EL (cell line): Measurements from ENCODE around the gene CBFB.

Experiments used
- DNase-seq: peaks from one replicate; pipeline ENCODE4 v3.0.0-alpha.2; 2016

Gene CBFB

GRCh38 chr16:67043420-67043819 is 14.5 kb downstream of the CBFB start:
- no peak for DNase-seq

GRCh38 chr16:67050796-67051195 is 21.8 kb downstream of the CBFB start:
- DNase-seq, result no peak

DNA sequence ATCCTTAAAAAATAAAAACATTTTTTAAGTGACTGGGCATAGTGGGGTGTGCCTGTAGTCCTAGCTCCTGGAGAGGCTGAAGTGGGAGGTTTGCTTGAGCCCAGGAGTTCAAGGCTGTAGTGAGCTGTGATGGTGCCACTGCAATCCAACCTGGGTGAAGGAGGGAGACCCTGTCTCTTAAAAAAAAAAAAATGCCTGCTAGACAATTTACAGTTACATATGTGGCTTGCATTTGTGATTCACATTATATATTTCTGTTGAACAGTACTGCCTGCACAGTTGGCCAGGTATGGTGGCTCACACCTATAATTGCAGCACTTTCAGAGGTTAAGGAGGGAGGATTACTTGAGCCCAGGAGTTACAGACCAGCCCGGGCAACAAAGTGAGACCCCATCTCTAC is 23.4 kb downstream of the CBFB start:
- no peak for DNase-seq

DNA sequence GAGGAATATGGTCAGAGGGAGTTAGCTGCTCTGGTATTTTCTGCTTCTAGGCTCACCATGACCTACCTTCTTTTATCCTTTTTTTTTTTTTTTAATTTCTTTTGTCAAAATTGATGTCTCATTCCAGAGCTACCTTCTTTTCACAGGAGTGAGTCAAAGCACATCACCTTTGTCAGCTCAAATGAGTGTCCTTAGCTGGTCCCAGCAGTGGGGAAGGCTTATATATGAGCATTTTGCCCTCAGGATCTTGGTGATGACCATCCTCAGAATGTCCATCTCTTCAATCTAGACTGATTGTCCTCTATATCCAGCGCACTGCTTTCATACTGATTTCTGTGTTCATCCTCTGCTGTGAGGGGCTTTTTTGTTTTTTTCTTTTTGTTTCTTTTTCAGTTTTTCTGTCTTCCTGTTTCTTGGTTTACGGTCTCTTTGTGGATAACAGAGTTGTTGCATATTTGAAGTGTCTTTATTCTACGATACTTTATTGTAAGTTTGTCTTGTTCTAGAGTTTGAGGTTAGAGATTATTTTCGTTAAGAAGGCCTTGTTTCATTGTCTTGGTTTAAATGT is 24.9 kb downstream of the CBFB start:
- DNase-seq, result no peak

- no peak for DNase-seq
These were observed 26.0 kb downstream of the CBFB start for GRCh38 chr16:67054901-67055300.

DNA sequence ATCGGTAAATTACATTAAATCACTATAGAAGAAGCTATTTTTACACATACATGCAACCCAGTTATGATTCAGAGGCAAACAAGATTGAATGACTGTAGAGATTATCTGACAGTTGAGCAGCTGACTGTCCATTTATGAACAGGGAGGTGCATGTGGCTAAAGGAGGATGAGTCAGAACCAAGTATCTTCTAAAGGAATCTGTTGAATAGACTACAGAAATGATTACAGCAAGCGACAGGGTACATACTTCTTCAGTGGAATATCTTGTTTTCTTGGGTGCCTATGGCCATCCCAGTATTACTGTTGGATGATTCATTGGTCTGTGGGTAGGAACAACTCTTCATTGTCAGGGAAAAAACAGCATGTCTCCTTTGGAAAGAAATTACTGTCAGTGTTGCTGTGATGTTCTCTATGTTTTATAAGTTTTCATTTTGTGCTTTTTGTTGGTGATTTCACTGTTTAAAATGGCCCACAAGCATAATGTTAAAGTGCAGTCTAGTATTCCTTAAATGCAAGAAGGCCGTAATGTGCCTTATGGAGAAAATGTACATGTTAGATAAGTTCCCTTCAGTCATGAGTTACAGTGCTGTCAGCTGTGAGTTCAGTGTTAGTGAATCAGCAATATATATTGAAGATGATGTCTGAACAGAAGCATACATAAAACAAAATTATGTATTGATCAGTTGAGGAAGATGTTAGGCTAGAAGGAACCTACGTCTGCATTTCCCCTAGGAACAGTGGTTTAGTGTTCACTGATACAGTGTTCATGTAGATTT is 27.0 kb downstream of the CBFB start:
- peak; percentile 95 for DNase-seq

- no peak for DNase-seq
These were observed 34.1 kb downstream of the CBFB start for GRCh38 chr16:67063008-67063407.

DNA sequence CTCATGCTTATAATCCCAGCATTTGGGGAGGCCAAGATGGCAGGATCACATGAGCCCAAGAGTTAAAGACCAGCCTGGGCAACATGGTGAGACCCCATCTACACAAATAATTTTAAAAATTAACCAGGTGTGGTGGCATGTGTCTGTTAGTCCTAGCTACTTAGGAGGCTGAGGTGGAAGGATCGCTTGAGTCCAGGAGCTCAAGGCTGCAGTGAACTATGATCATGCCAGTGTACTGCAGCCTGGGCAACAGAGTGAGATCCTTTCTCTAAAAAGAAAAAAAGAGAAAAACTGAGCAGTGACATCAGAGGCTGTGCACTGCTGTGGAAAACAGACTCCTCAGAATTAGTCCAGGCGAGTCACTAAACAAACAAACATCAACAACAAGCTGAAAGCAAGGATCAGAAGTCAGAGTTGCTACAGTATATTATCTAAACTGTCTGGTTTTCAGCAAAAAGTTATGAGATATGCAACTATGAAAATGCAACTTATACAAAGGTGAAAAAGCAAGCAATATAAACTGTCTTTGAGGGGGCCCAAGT is 39.3 kb downstream of the CBFB start:
- DNase-seq, result peak; percentile 37

DNA sequence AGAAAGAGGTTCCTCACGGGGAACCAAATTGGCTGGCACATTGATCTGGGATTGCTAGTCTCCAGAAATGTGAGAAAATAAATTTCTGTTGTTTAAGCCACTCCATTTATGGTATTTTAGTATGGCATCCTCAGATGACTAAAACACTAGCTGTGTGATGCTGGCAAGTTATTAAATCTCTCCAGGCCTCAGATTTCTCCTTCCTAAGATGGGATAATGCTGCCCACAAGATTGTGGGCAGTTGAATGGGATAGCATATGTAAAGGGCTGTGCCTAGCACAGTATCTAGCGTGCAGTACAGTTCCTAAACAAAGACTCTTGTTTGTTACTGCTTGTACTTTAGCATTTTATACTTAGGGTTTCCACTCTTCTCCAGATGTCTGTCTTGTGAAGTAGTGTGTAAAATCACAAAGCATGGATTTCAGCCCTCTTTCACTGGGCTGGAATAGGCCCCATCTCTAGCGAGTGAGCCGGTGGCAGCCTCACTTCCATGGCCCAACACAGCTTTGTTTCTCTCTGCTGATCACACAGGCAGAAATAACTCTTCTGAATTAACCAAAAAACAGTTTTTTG is 42.6 kb downstream of the CBFB start:
- DNase-seq, result no peak

- DNase-seq, result no peak
These were observed 46.4 kb downstream of the CBFB start for GRCh38 chr16:67075331-67075730.

- no peak for DNase-seq
These were observed 48.9 kb downstream of the CBFB start for GRCh38 chr16:67077871-67078270.

DNA sequence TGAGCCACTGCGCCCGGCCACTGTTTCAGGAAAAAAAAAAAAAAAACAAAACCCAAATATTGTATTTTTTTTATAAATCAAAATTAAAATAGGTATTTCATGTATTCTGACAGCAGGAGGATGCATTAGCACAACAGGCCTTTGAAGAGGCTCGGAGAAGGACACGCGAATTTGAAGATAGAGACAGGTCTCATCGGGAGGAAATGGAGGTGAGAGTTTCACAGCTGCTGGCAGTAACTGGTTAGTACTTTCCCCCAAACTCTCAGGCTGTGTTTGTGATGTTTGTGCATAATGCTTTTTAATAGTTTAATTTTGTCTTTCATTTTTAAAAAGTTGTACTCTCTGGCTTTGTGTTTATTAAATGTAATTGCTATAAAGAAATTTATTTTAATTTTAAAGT is 53.2 kb downstream of the CBFB start:
- DNase-seq, result no peak

GRCh38 chr16:67082891-67083290 is 53.9 kb downstream of the CBFB start:
- DNase-seq, result peak; percentile 31

DNA sequence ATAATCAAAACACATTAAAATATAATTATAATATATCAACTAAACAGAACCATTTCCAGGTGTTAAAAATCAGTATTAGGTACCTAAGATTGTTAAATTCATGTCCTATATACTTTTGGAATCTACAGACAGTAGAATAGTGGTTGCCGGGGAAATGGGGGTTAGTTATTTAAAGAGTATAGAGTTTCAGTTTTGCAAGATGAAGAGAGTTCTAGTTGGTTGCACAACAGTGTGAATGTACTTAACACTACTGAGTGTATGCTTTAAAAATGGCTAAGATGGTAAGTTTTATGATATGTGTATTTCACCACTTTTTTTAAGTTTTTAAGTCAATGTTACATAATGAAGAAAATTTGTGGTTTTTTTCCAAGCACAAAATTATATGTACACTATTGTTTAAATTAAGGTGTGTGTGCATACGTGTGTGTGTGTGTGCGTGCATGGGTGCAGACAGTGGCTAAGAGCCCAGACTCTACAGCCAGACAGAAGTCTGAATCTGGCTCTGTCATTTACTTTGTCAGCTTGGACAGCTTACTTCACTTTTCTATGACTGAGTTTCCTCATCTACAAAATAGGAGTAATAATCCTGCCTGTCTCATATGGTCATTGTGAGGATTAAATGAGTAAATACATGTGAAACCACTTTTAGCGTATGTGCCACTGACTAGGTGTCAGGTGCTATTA is 55.5 kb downstream of the CBFB start:
- DNase-seq, result no peak

DNA sequence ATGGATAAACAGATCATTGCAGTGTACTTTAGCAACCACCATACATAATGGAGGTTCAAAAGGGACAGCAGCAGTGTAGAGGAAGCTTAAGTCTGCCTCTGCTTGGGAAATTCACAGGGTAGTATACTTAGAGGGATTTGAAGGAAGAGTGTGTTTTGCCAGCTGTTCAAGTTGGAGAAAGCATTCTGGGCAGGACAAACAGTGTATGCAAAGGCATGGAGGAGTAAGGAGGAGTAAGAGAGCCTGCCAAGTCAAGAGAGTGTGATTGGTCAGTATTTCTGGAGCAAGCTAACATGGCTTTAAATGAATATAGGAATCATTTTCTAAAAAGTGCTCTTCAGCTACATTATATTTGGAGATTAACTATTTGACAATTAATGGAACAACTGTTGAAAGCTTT is 57.9 kb downstream of the CBFB start:
- DNase-seq, result no peak

DNA sequence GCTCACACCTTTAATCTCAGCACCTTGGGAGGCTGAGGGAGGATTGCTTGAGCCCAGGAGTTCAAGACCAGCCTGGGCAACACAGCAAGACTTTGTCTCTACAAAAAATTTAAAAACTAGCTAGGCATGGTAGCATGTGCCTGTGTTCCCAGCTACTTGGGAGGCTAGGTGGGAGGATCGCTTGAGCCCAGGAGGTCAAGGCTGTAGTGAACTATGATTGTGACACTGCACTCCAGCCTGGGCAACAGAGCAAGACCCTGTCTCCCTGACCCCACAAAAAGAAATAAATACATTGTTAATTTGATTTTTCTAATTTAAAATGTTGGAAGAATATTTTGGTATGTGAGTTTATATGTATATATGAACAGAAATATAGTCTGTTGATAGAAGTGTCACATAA is 58.3 kb downstream of the CBFB start:
- DNase-seq, result no peak

- DNase-seq, result no peak
These were observed 58.9 kb downstream of the CBFB start for GRCh38 chr16:67087803-67088202.

- DNase-seq, result no peak
These were observed 59.6 kb downstream of the CBFB start for GRCh38 chr16:67088551-67088950.

GRCh38 chr16:67089101-67089500 is 60.2 kb downstream of the CBFB start:
- DNase-seq, result no peak

GRCh38 chr16:67091906-67092566 is 63.1 kb downstream of the CBFB start:
- peak; percentile 76 for DNase-seq

GRCh38 chr16:67093098-67093726 is 64.3 kb downstream of the CBFB start:
- no peak for DNase-seq

GRCh38 chr16:67098599-67098998 is 69.7 kb downstream of the CBFB start:
- no peak for DNase-seq
